CD1c-positive myeloid dendritic cell (primary cell): ENCODE results near the gene TBC1D30.
A peak's percentile ranks its signal among the peaks of the same experiment; 100 is the strongest.
"Not testable (repeated sequence)": the region's sequence is repeated elsewhere in the genome, so short reads cannot be mapped to it uniquely, and the experiment has no call there.

Experiments used
- DNase-seq: peaks from one replicate; pipeline ENCODE4 v3.0.0-alpha.2; 2016; ENCODE audit errors: extremely low spot score

TBC1D30 gene

GRCh38 chr12:64806173-64806572 lies 18.3 kb upstream of the TBC1D30 start:
- DNase-seq: no peak

DNA sequence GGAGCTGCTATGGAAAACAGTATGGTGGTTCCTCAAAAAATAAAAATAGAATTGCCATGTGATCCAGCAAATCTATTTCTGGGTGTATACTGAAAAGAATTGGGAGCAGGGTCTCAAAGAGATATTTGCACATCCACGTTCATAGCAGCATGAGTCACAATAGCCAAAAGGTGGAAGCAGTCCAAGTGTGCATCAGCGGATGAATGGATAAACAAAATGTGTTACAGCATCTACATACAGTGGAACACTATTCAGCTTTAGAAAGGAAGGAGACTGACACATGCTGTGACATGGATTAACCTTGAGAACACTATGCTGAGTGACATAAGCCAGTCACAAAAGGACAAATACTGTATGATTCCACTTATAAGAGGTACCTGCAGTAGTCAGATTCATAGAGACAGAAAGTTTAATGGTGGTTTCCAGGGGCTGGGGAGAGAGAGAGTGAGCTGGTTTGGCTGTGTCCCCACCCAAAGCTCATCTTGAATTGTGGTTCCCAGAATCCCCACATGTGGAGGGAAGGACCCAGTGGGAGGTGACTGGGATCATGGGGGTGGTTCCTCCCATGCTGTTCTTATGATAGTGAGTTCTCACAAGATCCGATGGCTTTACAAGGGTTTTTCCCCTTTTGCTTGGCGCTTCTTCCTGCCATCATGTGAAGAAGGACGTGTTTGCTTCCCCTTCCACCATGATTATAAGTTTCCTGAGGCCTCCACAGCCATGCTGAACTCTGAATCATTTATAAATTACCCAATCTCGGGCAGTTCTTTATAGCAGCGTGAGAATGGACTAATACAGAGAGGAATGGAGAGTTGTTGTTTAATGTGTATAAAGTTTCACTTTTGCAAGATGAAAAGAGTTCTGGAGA lies 17.6 kb upstream of the TBC1D30 start:
- peak; percentile 9 for DNase-seq

DNA sequence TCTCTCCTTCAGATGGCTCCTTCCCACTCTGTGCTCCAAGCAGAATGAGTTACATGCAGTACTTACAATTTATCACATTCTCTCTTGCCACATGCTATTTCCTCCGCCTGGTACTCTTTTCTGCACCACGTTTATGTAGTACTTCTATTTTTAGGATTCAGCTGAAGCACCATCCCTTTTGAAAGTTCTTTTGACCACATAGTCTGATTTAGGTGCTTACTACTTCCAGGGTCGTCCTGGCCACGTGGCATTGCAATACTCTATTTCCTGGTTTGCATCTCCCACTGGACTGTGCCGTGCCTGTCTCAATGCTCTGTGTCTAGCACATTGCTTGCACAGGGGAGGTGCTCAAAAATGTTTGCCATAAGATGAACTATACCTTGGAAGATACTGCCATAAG lies 16.3 kb upstream of the TBC1D30 start:
- no peak for DNase-seq

DNA sequence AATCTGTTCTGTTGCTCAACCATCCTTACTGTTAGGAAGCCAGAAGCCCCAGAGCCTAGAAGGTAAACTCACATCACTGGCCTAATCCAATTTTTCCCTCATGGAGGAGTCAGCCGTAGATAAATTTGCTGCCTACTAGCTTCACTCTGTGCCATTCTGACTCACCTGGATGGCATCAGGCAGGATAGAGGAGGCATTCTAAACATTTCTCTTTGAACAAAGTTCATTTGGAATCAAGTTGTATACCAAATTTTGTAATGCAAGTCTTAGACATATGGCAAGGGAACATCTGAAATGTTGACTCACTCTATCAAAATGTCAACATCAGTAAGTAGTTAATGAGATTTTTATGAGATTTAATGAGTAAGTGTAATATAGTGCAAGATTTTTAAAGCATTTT lies 13.6 kb upstream of the TBC1D30 start:
- no peak for DNase-seq

DNA sequence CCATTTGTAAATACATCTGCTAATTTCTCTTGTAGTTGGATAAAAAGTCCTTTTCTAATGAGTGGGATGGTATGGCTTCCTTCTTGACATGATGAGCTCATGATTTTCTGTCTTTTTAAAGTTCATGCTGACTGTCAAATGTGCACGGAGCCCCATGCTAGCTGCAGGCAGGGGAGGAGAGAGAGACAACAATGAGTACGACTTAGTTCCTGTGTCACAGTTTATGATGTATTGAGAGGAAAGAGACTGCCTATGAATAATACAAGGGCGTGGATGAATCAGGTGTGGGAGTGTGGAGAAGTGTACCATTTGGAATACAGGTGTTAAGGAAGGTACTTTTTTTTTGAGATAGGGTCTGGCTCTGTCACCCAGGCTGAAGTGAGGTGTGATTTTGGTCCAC lies 10.7 kb upstream of the TBC1D30 start:
- DNase-seq: no peak

DNA sequence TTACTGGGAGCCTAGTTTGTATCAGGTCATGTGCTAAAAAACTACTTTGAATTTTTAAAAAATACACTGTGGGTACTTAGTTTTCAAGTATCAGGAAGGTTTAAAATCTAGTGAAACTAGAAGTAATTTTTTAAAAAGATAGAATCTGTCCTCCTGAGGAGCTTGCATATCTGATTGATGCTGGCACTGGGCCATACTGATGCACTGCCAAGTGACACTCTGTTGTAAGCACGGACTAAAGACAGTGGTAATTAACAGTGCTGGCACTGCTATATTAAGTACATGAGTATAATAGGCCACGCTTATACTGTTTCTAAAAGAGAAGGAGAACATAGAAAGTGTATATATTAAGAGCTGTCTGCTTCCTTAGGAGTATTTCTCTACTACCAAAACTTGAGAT lies 10.0 kb upstream of the TBC1D30 start:
- DNase-seq: no peak

GRCh38 chr12:64819816-64820402 lies 4.5 kb upstream of the TBC1D30 start:
- no peak for DNase-seq

- no peak for DNase-seq
These were observed 3.9 kb upstream of the TBC1D30 start for GRCh38 chr12:64820593-64820992.

- DNase-seq: no peak
These were observed 3.3 kb upstream of the TBC1D30 start for GRCh38 chr12:64821116-64821630.

GRCh38 chr12:64824130-64824499 lies 332 bp upstream of the TBC1D30 start:
- no peak for DNase-seq

DNA sequence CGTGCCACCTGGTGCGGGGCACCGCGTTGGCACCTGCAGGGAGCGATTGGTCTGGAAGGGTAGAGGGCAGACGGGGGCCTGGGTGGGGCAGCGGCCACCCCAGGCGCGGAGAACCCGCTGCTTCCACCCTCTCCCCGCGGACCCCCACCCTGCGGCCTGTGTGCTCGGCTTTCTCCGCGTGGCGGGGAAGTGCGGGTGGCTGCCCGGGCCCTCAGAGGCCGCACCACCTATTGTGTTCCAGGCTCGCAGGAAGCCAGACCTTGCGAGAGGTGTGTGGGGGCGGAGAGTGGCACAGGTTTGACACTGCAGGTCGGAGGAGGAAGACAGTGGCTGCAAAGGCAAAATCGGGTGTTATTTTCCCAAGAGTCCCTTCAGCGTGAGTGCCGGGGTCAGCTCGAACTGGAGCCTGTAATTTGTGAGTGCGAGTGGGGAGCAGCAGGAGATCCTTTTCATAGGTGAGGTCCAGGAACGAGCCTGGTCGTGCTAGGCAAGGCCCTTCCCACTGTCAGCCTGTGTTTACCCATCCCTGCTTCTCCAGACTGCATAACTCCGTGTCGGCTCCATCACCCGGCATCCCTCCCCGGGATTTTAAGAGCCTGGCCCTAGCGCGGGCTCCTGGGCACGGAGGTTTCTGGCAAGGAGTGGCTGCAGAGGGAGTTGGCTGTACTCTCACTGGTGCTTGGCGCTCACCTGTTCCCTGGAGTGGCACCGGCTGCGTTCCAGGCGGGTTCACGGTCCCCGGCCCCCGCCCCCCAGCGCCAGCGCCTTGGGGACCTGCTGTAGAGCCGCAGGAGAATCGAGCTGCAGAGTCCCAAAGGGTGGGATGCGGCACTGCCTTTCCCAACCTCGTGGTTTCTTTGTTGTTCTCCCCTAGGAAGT lies 935 bp downstream of the TBC1D30 start:
- DNase-seq: no peak

DNA sequence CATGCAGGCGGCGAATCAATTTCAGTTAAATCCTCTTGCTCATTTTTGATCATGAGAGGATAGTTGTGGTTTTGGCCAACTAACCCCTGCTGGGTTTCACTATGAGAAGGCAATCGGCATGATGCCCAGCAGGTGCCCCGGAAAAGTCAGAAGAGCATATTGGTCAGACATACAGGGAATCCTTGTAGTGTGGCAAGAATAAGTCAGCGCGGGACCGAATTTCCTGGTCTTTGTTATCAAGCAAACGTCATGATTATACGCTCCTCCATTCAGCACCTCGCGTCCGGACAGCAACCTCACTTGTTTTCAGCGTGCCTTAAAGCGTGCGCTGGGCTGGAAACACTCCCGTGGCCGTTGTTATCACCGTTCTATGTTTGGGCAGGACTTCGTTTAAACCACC lies 1.8 kb downstream of the TBC1D30 start:
- DNase-seq: peak; percentile 33

DNA sequence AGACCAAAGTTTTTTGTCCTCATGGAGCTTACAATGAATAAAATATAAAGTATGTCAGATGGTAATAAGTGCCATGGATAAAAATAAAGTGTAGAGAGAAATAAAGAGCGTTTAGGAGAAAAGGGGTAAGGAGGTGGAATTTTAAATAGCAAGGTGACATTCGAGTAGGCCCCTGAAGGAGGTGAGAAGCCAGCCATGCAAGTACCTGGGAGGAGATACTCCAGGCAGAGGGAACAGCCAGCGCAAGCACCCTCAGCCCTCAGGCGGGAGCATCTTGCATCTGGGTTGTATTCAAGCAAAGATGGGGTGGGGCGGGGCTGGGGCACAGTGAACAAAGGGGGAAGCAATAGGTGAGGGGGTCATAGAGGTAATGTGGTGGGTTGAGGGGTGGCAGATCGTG lies 4.3 kb downstream of the TBC1D30 start:
- no peak for DNase-seq

GRCh38 chr12:64833928-64834327 lies 9.5 kb downstream of the TBC1D30 start:
- no peak for DNase-seq

GRCh38 chr12:64835901-64836300 lies 11.5 kb downstream of the TBC1D30 start:
- DNase-seq: no peak

GRCh38 chr12:64836856-64837255 lies 12.4 kb downstream of the TBC1D30 start:
- no peak for DNase-seq

DNA sequence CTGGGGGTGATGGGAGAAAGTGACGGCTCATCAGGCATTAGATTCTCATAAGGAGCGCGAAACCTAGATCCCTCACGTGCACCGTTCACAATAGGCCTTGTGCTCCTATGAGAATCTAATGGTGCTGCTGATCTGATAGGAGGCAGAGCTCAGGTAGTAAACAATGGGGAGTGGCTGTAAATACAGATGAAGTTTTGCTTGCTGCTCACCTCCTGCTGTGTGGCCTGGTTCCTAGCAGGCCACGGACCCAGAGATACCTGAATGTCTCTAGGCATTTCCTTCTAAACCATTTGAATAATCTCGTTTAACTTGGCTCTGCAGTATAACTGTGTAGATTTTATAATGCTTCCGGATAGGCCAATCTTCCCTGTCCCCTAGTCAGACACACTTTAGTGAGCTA lies 13.0 kb downstream of the TBC1D30 start:
- no peak for DNase-seq

- no peak for DNase-seq
These were observed 15.7 kb downstream of the TBC1D30 start for GRCh38 chr12:64840119-64840518.

GRCh38 chr12:64840949-64841717 lies 16.7 kb downstream of the TBC1D30 start:
- DNase-seq: no peak

- DNase-seq: not testable (repeated sequence)
These were observed 24.0 kb downstream of the TBC1D30 start for GRCh38 chr12:64848409-64848808.

DNA sequence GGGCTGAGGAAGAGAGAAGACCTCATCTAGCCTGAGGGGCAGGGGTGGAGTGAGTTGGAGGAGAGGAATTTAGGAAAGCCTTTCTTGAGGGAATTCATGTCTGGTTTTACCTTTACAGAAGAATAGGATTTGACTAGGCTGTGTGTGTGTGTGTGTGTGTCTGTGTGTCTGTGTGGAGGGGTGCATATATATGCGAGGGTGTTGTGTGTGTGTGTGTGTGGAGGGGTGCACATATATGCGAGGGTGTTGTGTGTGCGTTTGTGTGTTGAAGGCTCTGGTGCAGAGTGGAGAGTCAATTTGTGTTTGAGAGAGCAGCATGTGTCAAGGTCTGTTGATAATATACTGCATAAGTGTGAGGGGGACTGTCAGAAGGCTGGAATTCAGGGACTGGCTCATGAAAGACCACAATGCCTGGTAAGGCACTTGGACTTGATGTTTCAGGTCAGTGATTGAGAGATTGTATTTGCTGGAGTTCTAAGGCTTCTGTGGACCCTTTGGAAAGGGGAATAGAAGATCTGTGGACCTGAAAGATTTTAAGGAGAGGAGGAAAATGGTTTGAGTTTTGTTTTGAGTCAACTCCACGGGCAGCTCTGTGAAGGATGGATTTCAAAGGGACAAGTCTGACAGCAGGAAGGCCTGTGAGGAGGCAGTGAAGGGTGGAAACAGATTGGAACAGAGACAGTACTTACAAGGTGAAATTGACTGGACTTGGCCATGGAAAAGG lies 34.6 kb downstream of the TBC1D30 start:
- DNase-seq: no peak
